WI38 (cell line): ENCODE data around the gene HAP1.

Source experiments
- H3K4me3 ChIP-seq: 2 replicates; pipeline ENCODE4 v1.5.1; 2011; ENCODE audit warnings: low read depth, mild to moderate bottlenecking, control low read depth, low read length
- TF ChIP-seq, protein P1 (sequence below): IDR thresholded peaks from 2 replicates; pipeline ENCODE4 v1.5.1; 2012; ENCODE audit warnings: low read depth, mild to moderate bottlenecking, control low read depth, low read length

Gene HAP1

GRCh38 chr17:41724476-41725050 lies 9.9 kb downstream of the HAP1 start:
- TF ChIP-seq, protein P1, sequence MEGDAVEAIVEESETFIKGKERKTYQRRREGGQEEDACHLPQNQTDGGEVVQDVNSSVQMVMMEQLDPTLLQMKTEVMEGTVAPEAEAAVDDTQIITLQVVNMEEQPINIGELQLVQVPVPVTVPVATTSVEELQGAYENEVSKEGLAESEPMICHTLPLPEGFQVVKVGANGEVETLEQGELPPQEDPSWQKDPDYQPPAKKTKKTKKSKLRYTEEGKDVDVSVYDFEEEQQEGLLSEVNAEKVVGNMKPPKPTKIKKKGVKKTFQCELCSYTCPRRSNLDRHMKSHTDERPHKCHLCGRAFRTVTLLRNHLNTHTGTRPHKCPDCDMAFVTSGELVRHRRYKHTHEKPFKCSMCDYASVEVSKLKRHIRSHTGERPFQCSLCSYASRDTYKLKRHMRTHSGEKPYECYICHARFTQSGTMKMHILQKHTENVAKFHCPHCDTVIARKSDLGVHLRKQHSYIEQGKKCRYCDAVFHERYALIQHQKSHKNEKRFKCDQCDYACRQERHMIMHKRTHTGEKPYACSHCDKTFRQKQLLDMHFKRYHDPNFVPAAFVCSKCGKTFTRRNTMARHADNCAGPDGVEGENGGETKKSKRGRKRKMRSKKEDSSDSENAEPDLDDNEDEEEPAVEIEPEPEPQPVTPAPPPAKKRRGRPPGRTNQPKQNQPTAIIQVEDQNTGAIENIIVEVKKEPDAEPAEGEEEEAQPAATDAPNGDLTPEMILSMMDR = no peak
- no peak overlapping the region for H3K4me3 ChIP-seq

DNA sequence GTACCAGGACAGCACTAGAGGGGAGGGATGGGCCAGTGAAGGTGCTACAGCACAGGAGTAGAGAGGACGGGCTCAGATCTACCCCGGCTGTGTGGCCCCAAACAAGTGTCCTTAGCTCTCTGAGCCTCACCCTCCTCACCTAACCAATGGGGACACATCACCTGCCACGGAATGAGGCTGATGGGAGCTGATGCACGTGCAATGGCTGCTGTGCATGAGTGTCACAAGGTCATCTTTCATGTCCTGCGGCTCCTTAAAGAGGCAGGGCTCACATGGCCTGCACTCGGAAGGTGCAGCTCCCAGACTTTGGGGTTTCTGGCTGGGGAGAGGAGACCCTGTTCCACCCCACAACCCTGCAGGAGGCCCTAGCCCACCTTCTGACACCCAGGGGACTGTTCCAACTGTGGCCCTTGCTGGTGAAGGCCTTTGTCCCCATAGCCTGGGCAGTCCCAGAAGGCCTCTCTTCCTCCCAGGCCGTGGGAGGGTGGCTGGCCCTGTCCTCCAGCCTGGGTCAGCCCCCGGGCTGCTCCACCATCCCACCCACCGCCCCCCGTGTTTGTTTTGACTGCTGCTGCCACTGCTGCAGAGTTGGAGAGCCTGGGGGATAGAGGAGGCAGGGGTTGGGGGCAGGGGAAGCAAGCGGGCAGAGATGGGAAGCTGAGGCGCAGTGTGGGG lies 10.5 kb downstream of the HAP1 start:
- TF ChIP-seq, protein P1 = no peak
- H3K4me3 ChIP-seq = no peak overlapping the region

DNA sequence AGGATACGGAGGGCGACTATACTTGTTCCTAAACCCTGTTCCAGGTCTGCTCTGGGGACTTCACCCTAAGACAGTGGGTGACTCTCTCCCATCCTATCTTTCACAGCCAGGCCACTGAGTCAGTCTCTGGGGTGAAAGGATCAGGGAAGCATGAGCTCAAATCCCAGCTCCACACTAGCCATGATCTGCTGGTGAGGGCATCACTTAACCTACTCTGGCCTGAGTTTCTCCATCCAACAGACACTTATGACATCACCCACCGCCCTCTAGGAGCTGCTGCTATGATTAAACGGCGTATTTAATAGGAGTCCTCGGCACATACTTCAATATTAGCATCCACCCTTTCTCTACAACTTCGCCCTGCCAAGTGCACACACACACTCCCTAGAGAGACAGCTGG lies 12.2 kb downstream of the HAP1 start:
- TF ChIP-seq, protein P1 = no peak
- no peak overlapping the region for H3K4me3 ChIP-seq

GRCh38 chr17:41718287-41718645 lies 16.2 kb downstream of the HAP1 start:
- H3K4me3 ChIP-seq = no peak overlapping the region
- TF ChIP-seq, protein P1 = no peak

- H3K4me3 ChIP-seq = no peak overlapping the region
- TF ChIP-seq, protein P1 = no peak
Observed at GRCh38 chr17:41717408-41718286, 16.8 kb downstream of the HAP1 start.

DNA sequence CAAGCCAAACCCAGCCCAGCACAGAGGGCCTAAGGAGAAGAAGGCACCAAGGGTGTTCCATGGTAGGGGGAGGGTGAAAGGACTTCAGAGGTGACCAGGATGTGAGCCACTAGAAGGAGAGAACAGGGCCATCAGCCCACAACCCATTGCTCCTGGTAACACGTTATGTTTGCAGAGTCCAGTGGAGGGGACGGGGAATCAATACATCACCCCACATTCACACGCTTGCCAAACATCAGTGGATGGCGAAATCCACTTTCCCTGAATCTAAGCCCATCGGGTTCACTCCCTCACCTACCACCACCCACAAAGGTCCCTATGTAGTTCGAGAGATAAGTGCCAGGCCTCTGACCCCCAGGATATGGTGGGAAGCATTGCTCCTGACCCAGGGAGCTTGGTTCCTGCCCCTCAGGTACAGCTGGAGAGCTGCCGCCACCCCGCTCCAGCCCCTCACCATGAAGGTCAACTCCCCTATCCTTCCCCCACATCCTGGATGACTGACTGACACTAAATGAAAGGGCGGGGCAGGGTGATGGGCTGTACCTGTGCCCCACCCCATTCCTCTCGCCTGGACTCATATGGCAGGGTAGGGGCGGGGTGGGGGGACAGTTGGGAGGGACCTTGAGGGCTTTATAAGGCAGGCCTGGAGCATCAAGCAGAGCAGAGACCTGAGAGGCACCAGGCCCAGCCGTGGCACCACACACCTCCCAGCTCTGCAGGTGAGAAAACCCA lies 22.6 kb downstream of the HAP1 start, which contains the start of gene GAST:
Gene GAST (plus strand): TSS at position 663 of the 732 bp plus-strand sequence. CDS start 3,106 bp downstream, outside the sequence.
- TF ChIP-seq, protein P1 = no peak
- H3K4me3 ChIP-seq = no peak within 1 kb of the TSS
